Uterus (tissue), 4 donors: ENCODE measurements around the gene DPF3. TPM values are rescaled to one million over a fixed set of nuclear protein-coding genes. Genes with fewer than 3 reads are reported as not detected.

ENCODE experiments used
- DNase-seq, 2 donors: peaks; one replicate each; pipeline ENCODE4 v3.0.0-alpha.2; 2019 to 2020
- H3K27ac ChIP-seq, 2 donors: fragments of 200-600 bp; sonication (generic); 1 replicate in 1 of 2; 2 replicates in 1 of 2; pipeline ENCODE4 v1.5.1; 2016 to 2018
- H3K27me3 ChIP-seq, 2 donors: fragments of 200-600 bp; sonication (generic); one replicate each; pipeline ENCODE4 v1.5.1; 2018 to 2019; ENCODE audit warnings: control low read depth in 1 of 2
- H3K36me3 ChIP-seq, 2 donors: fragments of 200-600 bp; sonication (generic); one replicate each; pipeline ENCODE4 v1.5.1; 2019; ENCODE audit warnings: control low read depth in 1 of 2
- H3K4me1 ChIP-seq, 2 donors: fragments of 200-600 bp; sonication (generic); one replicate each; pipeline ENCODE4 v1.5.1; 2018 to 2019; ENCODE audit warnings: control low read depth in 1 of 2
- H3K4me3 ChIP-seq, 2 donors: fragments of 200-600 bp; sonication (generic); 1 replicate in 1 of 2; 2 replicates in 1 of 2; pipeline ENCODE4 v1.5.1; 2018 to 2019; ENCODE audit warnings: mild to moderate bottlenecking in 1 of 2
- H3K9me3 ChIP-seq, 2 donors: fragments of 200-600 bp; sonication (generic); one replicate each; pipeline ENCODE4 v1.5.1; 2019; ENCODE audit warnings: control low read depth in 1 of 2
- POLR2A ChIP-seq, 2 donors: fragments of 450-650 bp; IDR thresholded peaks; one replicate each; pipeline ENCODE4 v1.6.1; 2016; ENCODE audit warnings: antibody characterized with exemption in 2 of 2, mild to moderate bottlenecking in 1 of 2, moderate library complexity in 1 of 2
- intact Hi-C: fragments of 100-400 bp; cut with DNase I; formaldehyde crosslinking; loops from one replicate; pipeline ENCODE4 v1.15.1; 2023; ENCODE audit warnings: low total_unique reads
- total RNA-seq, 4 donors: library from RNA; depleted of rRNA in 3 of 4; stranded (reverse); fragments of >200 nt in 3 of 4; gene quantifications; one replicate each; pipeline versions ENCODE4 v1.1.0 to v1.2.4, GENCODE V29; 2014 to 2023
- TF ChIP-seq, protein P1 (sequence below), 4 experiments: fragments of 200-600 bp in 2 of 4; fragments of 450-650 bp in 2 of 4; sonication (generic) in 2 of 4; IDR thresholded peaks; one replicate each; pipeline ENCODE4 v1.5.1; 2016 to 2019; ENCODE audit warnings: antibody characterized with exemption in 4 of 4, mild to moderate bottlenecking in 2 of 4, moderate library complexity in 1 of 4
- donor health status: DM: yes; HTN: yes; CAD: no.

Gene DPF3
- total RNA-seq, 4 donors from 2014 or later = 1.6 to 2.8 TPM; not detected in 2

DNA sequence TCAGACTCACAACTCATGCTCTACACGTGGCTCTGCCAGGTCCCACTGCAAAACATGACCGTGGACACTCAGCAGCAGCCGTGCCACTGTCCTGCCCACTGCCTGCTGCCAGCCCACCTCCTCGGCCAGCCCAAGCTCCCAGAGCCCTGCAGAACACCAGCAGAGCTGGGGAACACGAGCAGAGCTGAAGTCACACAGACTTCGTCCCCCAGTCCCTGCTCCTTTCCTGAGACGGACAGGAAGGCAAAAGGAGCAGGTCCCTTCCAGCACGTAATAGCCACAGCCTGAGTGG lies 152.1 kb downstream of the DPF3 start:
- H3K9me3 ChIP-seq = no peaks in the 10 kb centered on the region
- H3K27me3 ChIP-seq = no peaks in the 10 kb centered on the region
- no peaks in the 10 kb centered on the region for H3K36me3 ChIP-seq
- no peak for TF ChIP-seq POLR2A (IDR thresholded peaks at IDR 0.05)
- TF ChIP-seq, protein P1, sequence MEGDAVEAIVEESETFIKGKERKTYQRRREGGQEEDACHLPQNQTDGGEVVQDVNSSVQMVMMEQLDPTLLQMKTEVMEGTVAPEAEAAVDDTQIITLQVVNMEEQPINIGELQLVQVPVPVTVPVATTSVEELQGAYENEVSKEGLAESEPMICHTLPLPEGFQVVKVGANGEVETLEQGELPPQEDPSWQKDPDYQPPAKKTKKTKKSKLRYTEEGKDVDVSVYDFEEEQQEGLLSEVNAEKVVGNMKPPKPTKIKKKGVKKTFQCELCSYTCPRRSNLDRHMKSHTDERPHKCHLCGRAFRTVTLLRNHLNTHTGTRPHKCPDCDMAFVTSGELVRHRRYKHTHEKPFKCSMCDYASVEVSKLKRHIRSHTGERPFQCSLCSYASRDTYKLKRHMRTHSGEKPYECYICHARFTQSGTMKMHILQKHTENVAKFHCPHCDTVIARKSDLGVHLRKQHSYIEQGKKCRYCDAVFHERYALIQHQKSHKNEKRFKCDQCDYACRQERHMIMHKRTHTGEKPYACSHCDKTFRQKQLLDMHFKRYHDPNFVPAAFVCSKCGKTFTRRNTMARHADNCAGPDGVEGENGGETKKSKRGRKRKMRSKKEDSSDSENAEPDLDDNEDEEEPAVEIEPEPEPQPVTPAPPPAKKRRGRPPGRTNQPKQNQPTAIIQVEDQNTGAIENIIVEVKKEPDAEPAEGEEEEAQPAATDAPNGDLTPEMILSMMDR (IDR thresholded peaks at IDR 0.05) = no peak
- H3K27ac ChIP-seq = no peak overlapping the region
- no peaks in the 10 kb centered on the region for H3K4me1 ChIP-seq
- H3K4me3 ChIP-seq = no peak overlapping the region
- intact Hi-C loops = no loop called here
- DNase-seq = no peak

DNA sequence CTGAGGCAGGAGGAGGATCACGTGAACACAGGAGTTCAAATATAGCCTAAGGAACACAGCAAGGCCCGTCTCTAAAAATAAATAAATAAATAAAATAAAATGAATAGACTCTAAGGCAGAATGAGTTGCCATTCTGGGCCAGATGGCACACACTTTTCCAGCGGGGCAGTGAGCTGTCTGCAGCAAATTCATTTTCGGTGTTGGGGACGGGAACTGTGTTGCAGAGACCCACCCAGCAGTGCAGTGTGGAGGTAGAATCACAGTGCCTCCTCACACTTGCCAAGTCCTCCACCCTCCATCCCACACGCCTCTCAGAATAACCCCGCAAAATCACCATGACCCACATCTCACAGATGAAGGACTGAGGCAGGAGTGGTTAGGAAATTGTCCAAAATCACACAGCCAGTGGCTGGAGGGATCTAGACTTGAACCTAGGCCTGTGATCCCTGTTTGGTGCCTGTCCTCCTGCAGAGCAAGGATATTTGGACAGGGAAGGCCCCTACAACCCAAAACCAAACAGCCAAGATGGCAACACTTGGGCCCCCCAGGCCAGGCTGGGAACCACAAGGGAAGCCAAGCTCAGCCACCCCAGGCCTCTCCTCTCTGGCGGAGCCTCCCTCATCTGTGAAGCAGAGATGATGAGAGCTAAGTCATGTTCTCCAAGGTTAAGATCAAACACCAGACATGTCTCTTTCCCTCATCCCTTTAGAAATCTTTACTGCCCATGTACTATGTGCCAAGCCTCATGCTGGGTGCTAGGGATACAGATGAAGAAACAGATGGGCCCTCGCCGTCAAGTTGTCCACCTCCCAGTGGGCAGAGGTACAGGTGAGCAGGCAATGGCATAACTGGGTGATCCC lies 152.7 kb downstream of the DPF3 start:
- H3K4me3 ChIP-seq = no peak overlapping the region
- intact Hi-C loops = no loop called here
- H3K27ac ChIP-seq = no peak overlapping the region

DNA sequence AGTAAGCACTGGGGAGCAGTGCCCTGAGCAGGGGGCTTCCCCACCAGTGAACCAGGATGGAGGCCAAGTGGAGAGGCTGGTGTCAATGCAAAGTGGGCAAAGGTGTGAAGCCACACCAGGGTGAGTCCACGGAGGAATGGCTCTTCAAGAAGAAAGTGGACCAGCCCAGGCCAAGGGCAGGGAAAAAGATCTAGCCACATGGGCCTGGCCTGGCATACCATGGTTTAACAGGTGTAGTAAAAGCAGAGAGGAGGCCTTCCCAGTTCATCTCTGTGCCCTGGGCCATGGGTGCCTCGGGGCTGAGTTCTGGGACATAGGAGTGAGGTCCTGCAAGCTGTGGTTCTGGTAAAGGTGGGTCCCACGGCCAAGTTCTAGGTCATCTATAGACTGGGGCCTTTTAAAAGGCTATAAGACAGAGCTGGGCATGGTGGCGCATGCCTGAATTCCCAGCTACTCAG lies 153.4 kb downstream of the DPF3 start:
- H3K36me3 ChIP-seq = no peaks in the 10 kb centered on the region
- H3K27me3 ChIP-seq = no peaks in the 10 kb centered on the region
- TF ChIP-seq, protein P1 (IDR thresholded peaks at IDR 0.05) = no peak
- no peak for TF ChIP-seq POLR2A (IDR thresholded peaks at IDR 0.05)
- intact Hi-C loops = no loop called here
- H3K4me3 ChIP-seq = no peak overlapping the region
- H3K9me3 ChIP-seq = no peaks in the 10 kb centered on the region
- no peak for DNase-seq
- H3K27ac ChIP-seq = no peak overlapping the region
- H3K4me1 ChIP-seq = no peaks in the 10 kb centered on the region

More for the DNA sequence above, 152.7 kb downstream of the DPF3 start:
- Histone ChIP-seq H3K27me3 (no peaks in the 10 kb centered on the region), H3K4me1 (no peaks in the 10 kb centered on the region), H3K36me3 (no peaks in the 10 kb centered on the region), H3K9me3 (no peaks in the 10 kb centered on the region)
- DNase-seq = no peak
- TF ChIP-seq, protein P1 (IDR thresholded peaks at IDR 0.05) = no peak
- TF ChIP-seq POLR2A (IDR thresholded peaks at IDR 0.05) = no peak

DNA sequence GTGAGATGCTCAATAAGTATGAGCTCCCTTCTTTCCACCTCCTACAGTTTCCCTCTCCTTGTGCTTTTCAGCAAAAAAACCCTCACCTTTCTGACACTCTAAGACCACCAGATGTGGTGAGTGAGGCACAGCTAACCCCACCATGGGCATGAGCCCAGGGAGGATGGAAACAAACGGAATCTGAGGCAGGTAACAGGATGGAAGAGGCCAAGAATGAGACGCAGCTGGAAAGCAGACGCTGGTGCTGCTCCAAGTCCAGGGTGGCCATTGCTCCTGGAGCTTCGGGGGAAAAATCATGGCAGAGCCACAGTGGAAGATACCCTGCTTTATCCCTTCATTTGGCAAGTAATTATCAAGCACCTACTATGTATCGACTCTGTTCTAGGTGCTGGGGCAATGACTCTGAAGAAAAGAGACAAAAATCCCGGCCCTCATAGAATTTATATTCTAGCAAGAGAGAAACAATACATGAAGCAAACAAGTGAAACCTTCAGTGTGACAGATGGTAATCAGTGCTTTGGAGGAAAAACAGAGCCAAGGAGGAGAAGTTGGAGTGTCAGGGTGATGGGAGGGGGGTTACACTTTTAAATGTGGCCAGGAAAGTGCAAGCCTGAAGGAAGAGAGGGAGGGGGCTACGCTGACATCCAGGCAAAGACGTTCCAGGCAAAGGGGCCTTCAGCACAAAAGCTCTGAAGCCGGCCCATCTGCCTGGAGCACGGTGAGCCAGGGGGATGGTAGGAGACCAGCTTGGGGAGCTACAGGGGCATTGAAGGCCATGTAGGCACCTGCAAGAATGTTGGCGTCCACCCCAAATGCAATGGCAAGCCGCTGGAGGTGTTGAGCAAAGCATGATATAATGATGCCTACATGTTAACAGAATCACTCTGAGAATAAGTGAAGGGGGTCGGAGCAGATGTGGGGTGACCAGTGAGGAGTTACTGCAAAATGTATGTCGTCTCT lies 154.2 kb downstream of the DPF3 start:
- Histone ChIP-seq H3K27ac (no peak overlapping the region), H3K4me3 (no peak overlapping the region), H3K36me3 (no peaks in the 10 kb centered on the region), H3K4me1 (no peaks in the 10 kb centered on the region), H3K27me3 (no peaks in the 10 kb centered on the region), H3K9me3 (no peaks in the 10 kb centered on the region)
- TF ChIP-seq, protein P1 (IDR thresholded peaks at IDR 0.05) = no peak
- no peak for TF ChIP-seq POLR2A (IDR thresholded peaks at IDR 0.05)
- intact Hi-C loops = no loop called here
- no peak for DNase-seq
